ENCODE data around the gene SEPTIN1.
"Not testable (repeated sequence)": the region's sequence is repeated elsewhere in the genome, so short reads cannot be mapped to it uniquely, and the experiment has no call there.

SEPTIN1 gene

DNA sequence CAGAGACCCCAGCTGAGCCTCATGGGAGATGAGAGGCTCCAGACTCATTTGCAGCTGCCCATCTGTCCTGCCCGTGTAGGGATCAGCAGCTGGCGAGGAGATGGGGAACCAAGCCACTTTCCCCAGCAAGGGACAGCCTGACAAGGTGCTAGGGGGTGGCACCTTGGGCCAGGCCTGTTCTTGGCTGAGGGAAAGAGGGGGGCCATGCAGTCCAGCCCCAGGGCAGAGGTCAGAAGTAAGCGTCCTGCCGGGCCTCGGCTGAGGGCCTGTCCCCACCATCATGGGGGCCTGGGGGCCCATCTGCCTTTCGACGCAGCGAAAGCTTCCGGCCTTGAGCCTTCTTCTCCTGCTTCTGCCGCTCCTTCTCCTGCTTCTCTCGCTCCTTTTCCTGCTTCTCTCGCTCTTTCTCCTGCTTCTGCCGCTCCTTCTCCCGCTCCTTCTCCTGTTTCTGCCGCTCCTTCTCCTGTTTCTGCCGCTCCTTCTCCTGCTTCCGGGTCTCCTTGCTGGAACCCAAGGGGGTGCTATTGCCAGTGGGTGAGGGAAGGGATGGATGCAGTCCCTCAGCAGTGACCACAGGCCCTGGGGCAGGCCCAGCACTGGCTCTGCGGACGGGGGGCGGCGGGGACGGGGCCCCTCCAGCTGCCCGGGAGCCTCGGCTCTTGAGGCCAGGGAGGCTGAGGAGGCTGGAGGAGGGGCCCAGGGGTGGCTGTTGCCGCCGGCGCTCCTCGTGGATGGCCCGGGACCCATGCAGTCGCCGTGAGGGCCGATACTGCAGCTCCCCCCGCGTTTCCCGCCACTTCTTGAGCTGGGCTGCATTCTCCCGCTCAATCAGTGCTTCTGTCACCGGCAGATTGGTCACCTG, 24.4 kb downstream of the SEPTIN1 start:
- DNase-seq (ENCODE audit: low read depth in 2 of 2), result no peak

DNA sequence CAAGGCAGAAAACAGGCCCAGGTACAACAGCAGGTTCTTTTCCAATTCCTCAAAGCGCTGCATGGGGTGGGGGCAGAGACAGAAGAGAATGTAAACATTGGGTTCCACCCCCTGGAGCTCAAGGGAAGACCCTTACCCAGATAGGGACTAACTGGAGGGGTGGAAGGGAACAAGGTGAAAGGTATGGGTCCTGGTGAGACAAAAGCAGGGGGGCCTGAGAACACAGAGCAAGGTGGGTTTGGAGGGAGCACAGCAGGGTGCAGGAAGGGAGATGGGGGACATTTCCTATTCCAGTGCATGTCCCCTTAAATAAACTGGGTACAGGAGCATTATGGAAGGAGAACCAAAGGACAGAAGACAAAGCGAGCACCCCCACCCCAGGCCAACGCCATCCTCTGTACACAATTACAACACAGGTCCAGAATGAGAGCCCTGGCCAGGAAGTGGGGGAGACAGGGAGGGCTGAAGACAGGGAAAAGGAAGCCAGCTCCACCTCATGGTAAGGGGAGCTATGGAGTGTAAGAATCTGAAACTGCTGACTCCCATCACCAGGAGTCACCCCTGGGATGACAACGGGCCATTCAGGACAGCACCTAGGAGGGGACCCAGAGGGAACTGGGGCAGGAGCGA, 25.2 kb downstream of the SEPTIN1 start:
- DNase-seq (ENCODE audit: low read depth in 2 of 2), result no peak

DNA sequence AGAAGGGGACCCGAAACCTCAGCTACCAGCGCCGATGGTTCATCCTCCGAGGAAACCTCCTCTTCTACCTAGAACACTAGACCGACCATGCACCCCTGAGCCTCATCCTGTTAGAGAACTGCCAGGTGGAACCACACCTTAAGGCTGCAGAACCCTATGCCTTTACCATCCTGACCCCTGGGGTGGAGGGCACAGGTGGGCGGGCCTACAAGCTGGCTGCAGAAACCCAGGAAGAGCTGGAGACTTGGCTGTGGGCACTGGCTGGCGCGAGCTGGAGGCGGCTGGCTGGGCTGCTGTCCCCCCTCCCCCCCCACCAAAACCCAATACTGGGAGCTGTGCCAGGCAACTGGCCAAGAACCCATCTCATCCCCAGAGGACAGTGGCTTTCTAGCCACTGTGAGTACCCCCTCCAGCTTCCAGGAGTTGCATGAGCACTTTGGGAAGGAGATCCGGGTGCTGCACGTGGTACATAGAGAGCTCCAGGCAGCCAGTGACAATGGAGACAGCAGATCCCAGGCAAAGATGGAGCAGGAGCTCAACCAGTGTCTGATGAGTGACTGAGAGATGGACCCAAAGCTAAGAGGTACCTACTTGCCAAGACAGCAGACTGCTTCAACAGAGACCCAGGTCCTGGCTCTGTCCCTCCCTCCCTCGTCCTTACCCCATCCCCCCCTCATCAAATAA, 25.8 kb downstream of the SEPTIN1 start:
- DNase-seq (ENCODE audit: low read depth in 2 of 2), result no peak

DNA sequence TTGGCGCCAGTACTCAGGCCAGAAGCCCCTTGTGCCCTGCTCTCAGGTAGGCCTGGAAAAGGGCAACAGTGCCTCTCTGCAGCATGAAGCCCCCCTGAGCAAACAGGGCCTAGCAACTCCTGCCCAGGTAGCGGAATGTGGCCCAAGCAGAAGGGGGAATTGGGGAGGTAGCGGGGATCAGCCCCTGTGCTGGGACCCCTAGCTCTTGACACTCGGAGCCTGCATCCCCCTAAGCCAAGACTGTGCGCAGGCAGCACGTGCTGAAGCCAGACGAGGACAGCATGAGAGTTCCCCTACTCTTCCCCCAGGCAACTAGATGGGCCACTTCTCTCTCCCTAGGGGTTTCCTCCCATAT, 26.4 kb downstream of the SEPTIN1 start:
- no peak for DNase-seq (ENCODE audit: low read depth in 2 of 2)

DNA sequence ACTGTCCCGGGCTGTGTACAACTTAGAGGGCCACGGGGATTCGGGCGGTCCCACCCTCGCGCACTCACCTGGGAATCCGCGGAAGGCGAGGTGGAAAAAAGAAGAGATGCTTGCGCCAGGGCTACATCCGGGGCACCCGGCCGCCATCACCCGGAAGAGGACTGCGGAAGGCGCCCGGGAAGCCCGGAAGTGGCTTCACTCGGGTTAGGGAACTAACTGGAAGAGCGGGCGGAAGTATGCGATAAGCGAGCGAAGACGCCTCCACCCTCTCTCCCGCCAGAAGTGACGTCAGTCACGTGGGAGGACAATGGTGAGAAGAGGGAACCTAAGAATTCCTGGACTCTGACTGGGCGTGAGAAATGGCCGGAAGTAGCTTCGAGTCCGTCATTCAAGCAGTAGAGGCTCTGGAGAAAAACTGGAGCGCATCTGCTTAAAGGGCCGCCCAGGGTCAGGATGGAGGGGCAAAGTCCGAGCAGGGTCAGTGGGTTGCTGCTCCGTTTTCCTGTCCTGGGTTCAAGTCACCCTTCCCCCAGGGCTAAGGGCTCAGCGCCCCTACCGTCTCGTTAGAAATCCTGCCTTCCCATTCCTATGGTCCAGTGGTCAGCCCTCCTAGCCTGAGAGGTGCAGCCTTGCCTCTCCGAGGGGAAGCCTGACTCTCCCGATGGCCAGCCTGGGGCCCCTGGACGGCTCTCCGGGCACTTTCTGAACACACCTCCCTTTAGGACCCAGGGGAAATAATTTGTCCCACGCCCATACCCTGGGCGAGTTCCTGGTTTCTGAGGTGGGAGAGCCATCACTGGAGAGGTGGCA, 27.0 kb downstream of the SEPTIN1 start, which contains the start of gene CD2BP2:
Gene CD2BP2, minus strand, starts transcription at position 165 of the 810 bp plus-strand sequence. CDS start 627 bp downstream, outside the sequence.
- peak; percentile 69 to 74 for DNase-seq (ENCODE audit: low read depth in 2 of 2)

DNA sequence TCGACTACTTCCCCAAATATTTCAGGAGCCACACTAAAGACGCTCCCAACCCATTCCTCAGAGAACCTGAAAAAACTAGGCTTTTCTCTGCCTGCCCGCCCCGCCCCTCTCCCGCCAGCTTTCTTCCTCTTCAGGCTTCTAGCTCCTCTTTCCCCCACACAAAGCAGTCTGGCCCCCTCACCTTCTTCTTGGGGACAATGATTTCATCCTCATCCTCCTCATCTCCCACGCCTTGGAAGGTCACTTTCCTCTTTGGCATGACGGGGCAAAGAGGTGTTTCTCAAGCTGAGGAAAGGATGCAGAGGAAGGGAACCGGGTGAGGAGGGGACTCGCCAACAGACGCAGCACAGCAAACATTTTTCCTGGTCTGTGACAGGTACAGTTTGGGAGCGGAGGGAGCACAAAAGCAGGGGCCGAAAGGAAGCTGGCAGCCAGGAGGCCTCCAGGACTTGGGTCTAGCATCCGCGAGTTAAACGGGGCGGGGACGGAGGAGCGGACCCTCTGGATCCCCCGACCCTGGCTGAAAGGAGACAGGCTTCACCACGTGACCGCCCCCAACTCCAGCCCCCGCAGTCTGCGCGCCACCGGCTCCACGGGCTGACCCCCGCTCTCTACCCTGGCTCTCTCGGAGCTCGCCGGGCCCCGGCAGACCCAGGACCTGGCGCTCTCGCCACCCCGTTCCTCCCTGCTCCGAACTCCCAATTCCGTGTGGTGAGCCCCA, 27.8 kb downstream of the SEPTIN1 start:
- no peak for DNase-seq (ENCODE audit: low read depth in 2 of 2)

DNA sequence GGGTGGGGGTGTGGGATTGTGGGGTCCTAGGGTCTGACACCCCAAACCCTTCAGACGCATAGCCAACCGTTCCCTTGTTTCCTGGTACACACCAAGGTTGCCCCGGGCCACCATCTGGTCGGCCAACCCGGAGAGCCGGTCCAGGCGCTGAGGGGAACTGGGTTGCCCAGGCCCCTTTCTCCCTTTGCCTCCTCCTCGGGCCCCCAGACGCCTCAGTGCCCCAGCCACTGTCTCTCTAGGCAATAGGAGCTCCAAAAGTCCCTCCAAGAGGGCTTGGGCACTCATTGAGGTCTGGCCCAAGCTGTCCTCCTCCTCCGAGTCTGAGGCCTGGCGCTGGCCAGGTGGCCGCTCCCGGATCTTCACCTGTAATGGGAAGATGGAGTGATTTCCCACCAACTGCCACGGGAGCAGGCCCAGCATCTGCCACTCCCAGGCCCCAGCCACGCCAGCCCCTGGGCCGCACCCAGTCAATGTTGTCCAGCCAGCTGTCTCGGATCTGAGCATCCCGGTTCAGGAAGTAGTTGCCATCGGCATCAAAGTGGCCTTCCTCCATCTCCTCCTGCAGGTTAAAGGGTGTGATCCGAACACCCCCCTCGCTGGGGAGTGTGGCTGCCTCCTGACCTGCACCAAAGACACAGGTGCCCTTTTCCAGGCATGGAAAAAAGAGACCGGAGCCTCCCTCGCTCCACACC, 28.8 kb downstream of the SEPTIN1 start:
- no peak for DNase-seq (ENCODE audit: low read depth in 2 of 2)

DNA sequence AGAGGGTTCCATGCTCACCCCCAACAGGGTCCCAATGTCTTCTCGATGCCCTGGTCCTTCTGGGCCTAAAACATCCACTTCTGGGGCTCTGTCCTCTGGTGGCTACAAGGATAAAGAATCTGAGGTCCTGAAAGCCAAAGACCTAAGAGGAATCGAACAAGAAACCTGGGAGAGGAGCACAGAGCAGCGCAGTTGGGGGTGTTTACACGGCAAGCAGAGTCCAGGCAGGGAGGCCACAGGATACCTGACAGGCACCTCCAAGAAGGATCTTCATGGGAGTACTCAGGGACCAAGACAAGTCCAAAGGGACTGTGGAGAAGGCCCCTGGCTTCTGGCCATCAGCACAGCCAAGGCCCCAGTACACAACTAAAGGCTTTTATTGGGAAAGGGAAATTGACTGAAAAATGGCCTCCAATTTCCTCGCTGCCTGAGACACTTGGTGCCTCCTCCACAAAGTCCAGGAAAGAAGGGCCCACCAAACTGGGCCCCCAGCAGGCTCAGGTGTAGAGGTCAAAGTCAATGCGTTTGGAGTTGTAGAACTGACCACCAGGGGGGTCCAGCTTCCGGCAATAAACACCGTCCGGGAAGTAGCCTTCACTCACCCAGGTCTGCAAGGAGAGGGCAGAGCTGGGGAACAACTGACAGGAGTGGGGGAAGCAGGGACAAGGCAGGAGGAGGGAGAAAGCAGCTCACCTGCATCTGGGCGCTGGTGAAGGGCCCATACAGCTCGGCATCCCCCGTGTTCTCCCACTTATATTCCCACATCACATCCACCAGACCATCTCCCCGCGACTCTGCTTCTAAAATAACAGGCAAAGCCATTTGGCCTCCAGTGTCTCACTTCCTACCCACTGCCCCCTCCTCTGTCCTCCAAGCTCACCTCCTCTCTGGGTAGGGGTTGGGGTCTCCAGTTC, 29.6 kb downstream of the SEPTIN1 start:
- no peak for DNase-seq (ENCODE audit: low read depth in 2 of 2)

DNA sequence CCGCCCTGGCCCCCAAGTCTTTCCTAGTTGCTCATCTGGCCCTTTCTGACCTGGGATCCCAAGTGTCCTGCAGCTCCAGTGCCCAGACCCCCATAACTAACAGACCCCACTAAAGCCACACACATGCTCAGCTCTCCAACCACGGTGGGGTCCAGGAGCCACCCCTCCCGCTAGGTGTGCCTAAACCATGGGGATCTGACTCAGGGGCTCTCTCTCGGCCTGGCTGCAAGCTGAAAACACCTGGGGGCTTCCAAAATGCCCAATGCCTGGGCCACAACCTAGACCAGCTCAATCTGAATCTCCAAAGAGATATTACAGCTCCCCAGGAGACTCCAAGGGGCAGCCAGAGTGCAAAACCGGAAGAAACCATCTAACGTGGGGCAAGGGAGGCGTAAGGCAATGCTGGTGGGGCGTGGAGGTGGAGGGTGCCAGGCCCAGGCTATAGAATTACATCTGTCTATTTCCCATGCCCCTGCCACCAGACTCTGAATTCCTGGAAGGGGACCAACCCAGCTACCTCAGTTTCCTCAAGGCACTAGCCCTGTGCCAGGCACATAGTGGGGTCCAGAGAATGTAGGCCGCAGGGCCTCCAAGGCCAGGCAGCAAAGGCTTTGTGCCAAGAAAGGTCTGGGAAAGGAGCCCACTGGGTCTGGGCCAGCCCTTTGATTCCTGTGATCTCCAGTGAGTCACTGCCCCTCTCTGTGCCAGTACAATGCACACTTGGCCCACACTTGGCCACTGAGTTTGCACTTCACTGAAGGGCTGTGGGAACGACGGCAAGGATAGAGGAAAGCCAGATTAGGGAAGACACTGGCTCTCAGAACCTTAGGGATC, 30.6 kb downstream of the SEPTIN1 start:
- no peak for DNase-seq (ENCODE audit: low read depth in 2 of 2)

DNA sequence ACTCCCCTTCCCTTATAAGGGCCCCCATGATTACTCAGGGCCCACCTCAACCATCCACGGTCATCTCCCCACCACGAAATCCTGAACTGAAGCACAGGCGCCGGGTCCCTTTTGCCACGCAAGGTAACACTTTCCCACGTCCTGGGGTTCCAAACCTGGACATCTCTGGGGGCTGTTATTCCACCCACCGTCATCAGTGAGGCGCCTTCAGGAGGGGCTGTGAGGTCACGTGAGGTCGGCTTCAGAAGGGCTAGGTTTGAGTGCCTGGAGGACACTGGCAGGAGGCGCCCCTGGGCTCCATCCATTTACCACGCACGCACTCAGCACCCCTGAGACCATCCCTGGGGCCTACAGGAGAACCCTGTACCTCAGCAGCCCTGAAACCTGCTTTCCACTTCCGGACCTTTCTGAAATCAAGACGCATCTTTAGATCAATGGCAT, 31.3 kb downstream of the SEPTIN1 start:
- DNase-seq (ENCODE audit: low read depth in 2 of 2), result no peak

DNA sequence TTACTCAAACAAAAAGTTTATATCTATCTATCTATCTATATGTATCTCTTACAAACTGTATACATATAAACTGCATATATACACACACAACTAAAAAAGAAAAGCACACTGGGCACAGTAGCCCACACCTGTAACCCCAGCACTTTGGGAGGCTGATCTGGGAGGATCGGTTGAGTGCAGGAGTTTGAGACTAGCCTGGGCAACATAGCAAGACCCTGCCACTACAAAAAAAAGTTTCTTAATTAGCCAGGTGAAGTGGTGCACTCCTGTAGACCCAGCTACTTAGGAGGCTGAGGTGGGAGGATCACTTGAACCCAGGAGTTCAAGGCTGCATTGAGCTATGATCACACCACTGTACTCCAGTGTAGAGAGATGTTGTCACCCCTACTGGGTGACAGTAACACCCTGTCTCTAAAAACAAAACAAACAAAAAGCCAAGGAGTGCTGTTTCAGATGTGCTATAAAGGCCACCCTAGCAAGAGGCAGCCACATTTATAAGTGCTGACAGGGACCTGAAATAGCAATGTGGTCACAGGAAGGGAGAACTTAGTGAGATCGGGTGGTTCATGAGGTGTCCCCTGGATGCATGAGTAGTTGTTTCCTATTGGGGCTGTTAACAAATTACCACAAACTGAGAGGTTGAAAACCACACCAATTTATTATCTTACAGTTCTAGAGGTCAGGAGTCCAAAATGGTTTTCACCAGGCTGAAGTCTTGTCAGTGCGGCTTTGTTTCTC, 32.1 kb downstream of the SEPTIN1 start:
- DNase-seq (ENCODE audit: low read depth in 2 of 2), result no peak

DNA sequence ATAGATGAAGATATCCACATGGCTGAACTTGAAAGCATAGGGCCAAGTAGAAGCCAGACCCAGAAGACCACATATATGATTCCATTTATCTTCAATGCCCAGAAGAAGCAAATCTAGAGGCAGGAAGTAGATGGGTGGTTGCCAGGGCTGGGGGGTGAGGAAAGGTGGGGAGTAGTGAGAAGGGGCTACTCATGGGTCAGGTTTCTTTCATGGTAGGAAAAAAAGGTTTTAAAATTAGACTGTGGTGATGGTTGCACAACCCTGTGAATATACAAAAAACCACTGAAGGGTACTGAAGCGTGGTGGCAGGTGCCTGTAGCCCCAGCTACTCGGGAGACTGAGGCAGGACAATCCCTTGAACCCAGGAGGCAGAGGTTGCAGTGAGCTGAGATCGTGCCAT, 32.7 kb downstream of the SEPTIN1 start:
- no peak for DNase-seq (ENCODE audit: low read depth in 2 of 2)

DNA sequence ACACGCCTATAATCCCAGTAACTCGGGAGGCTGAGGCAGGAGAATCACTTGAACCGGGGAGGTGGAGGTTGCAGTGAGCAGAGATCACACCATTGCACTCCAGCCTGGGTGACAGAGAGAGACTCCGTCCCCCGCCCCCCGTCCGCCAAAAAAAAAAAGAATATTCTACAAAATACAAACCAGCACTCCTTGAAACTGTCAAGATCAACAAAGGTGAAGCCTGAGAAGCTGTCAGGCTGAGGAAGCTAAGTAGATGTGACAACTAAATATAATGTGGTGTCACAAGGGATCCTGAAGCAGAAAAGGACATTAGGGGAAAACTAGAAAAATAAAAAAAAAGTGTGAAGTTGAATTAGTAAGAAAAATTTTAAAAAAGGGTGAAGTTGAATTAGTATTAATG, 33.4 kb downstream of the SEPTIN1 start:
- DNase-seq (ENCODE audit: low read depth in 2 of 2), result no peak

DNA sequence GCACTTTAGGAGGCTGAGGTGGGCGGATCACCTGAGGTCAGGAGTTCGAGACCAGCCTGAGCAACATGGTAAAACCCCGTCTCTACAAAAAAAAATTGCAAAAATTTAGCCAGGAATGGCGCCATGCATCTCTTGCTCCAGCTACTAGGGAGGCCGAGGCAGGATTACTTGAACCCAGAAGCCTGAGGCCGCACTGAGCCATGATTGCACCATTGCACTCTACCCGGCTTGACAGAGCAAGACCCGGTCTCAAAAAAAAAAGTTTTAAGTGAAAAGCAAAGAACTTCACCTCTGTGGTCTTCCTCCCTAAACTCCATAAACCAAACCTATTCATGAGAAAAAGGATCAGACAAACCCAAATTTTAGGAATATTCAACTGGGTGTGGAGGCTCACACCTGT, 34.2 kb downstream of the SEPTIN1 start:
- DNase-seq (ENCODE audit: low read depth in 2 of 2), result no peak

DNA sequence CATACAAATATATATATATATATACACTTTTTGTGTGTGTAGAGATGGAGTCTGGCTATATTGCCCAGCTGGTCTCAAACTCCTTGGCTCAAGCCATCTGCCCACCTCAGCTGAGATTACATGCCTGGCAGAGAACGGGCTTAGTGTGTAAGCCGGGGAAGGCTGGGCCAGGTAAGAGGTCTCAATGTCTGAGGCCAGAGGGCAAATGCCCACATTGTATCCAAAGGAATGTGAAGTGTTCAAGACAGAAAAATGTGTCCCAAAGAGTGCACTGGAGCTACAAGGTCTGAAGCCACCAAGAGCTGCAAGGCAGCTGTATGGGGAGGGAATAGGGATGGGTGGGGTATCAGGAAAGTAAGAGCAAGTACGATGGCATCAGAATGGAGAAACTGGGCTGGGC, 36.1 kb downstream of the SEPTIN1 start:
- no peak for DNase-seq (ENCODE audit: low read depth in 2 of 2)

DNA sequence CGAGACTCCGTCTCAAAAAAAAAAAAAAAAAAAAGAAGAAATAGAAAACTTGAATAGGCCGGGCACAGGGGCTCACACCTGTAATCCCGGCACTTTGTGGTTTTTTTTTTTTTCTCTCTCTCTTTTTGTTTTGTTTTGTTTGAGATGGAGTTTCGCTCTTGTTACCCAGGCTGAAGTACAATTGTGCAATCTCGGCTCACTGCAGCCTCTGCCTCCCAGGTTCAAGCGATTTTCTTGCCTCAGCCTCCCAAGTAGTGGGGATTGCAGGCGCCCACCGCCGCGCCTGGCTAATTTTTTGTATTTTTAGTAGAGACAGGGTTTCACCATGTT, 38.9 kb downstream of the SEPTIN1 start:
- DNase-seq (ENCODE audit: low read depth in 2 of 2), result not testable (repeated sequence)

DNA sequence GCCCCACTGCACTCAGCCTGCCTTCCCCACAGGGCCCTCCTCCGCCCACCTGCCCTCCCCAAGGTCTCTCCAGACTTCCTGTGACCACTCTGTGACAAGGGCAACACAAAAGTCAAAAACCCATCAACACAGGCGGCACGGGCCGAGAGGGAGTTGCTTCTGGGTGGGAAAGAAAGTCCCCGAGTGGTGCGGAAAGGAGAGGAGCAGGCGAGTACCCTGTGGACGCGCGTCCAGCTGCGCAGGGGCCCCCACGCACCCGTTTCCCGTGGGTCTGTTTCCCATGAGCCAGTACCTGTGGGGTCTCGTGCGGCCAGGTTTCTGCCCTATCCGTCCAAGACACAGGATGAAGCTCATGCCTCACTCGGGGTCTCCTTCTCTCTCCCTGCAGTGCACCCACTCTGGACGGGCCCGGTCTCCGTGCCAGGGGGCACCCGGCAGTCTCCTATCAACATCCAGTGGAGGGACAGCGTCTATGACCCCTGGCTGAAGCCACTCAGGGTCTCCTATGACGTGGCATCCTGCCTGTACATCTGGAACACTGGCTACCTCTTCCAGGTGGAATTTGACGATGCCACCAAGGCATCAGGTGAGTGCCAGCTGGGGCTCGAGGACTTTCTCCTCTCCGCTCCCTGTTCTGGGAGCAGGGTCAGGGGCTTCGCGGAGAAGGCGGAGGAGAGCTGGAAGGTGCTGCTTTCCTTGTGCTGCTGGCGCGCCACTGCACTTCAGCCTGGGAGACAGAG, 39.4 kb downstream of the SEPTIN1 start:
- no peak for DNase-seq (ENCODE audit: low read depth in 2 of 2)
